Stimulated activated CD8-positive, alpha-beta memory T cell treated with anti-CD3 and anti-CD28 coated beads, Interleukin-4, amount 100 ng/mL, for 4 hours (primary cell): Measurements from ENCODE around the gene EML5.
"Not testable (repeated sequence)": the region's sequence is repeated elsewhere in the genome, so short reads cannot be mapped to it uniquely, and the experiment has no call there.

Experiments
- DNase-seq, 2 donors: peaks; one replicate each; pipeline ENCODE4 v3.0.0-alpha.2; 2020; ENCODE audit warnings: low read depth in 2 of 2, low spot score in 1 of 2

The EML5 gene

GRCh38 chr14:88792473-88793258, at the start of gene EML5:
TSS of gene EML5 (minus strand) at chr14:88792953. CDS start at chr14:88792503, 450 bp downstream.
- DNase-seq, result peak; percentile 42 to 62

DNA sequence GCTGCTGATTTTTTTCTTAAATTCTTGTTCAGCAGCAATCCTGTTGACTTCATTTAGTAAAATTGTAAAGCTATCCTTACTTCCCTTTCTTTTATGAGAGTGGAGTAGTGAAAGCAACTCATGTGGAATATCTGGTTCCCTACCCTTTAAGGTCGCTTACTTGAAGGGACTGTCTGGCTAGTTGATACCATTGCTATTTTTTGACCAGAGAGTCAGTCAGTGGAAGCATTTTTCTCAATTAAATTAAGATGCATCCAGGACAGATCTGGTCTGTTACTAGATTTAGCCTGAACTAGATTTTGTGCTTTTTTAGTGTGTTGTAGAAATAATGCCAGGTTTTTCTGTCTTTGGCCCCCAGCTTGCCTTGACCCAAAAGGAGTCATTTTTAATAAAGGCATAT, 49.7 kb upstream of the EML5 start:
- no peak for DNase-seq

- no peak for DNase-seq
Measured at GRCh38 chr14:88841741-88842140, 49.0 kb upstream of the EML5 start.

DNA sequence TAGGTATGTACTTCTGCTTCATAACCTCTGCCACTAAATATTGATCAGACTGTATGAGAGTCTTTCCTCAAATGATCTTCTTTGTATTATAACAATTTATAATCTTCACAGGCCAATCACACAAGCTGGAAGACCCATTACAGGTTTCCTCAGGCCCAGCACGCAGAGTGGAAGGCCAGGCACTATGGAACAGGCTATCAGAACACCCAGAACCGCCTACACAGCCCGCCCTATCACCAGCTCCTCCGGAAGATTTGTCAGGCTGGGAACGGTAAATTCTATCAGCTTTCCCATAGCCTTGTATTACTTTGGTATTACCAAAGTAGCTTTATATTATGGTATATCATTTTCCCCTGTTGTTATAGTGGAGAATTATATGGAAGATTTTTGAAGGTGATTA, 48.2 kb upstream of the EML5 start:
- no peak for DNase-seq

- DNase-seq, result no peak
Measured at GRCh38 chr14:88838015-88838414, 45.3 kb upstream of the EML5 start.

DNA sequence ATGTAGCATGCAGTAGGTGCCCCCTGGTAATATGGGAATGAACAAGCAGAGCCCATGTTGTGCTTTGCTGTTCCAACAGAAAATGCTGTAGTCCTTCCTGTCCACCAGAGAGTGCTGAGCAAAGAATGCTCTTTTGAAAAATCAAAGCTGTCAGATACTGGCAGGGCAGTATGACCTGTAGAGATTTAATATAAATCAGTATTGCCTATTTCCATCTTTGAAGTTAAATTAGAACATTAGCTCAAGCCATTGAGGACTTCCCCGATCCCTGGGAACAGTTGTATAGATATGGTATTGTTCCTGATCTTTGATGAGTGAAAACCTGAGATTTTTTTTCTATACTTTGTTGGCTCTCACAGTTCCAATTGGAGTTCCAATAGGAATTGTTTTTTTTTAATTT, 44.7 kb upstream of the EML5 start:
- DNase-seq, result no peak

DNA sequence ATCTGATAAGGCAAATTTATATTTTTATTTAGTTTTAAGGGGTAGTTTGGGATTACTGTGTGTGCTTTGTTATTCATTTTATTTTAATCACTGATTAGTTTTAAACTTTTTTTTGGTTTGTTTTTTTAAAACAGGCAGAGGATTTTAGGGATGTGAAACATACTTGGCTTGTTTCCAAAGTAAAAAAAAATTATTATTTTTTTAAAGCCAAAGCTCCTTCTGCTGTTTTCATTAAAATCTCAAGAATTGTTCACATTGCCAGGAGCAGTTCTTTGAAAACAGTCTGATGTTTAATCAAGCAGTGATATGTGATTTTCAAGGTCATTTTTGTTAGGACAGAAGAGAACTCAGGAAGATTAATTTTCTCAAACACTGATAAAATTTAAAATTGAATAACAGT, 42.9 kb upstream of the EML5 start:
- no peak for DNase-seq

- DNase-seq, result no peak
Measured at GRCh38 chr14:88834883-88835431, 42.2 kb upstream of the EML5 start.

DNA sequence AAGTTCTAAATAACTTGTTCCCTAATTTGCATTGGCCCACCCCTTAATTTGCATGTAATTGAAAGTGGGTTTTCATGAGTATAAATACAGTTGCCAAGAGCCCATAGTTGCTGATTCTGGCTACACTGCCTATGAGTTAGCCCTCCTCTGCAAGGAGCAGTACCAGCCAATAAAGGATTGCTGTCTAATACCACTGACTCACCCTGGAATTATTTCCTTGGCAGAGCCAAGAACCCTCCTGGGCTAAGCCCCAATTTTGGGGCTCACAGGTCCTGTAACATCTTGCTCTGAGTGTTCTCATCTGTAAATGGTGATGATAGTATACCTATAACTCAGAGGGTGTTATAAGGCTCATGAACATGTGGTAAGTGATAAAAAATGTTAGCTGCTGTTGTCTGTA, 38.5 kb upstream of the EML5 start:
- no peak for DNase-seq

DNA sequence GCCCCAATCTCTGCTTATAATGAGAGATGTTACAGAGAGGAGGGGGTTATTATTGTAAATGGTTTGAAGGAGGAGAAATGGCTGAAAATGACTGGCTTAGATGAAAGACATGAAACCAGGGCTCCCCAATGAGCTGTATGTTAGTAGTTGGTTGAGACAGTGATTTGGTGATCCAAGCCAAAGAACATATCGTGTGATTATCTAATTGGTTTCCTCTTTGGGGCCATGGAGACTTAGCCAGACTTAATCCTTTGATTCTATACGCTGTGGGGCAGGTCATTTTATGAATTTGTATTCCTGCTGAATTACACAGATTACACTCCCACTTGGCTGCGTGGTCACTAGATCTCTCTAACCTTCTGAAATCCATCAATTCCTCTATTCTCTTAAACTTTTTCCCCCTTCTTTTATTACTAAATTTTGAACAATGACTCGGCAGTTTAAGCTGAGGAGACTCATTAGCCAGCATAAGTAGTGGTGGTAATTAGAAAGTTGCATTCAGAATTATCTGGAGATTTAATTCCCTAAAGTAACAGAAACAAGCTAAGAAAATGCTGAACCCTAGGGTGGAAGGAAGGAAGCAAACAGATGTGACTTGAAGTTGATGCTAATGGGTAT, 37.0 kb upstream of the EML5 start:
- no peak for DNase-seq

DNA sequence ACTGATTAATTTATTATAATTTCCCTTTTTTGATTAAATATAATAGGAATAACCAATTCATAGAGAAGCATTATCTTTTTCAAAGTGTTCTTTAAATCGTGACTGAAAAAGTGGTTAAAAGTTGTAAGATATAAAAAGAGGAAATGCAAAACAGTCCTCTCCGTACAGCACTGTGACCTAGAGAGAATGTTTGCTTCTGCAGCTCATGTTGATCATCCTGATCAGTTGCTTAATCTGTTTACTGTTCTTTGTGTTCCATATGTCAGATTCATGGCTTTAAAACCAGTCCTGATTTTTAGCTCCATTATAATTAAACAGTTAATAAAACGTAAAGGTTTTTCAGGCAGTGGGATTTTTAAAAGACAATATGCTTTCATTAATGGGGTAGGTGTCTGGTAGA, 36.4 kb upstream of the EML5 start:
- no peak for DNase-seq

GRCh38 chr14:88825503-88825902, 32.8 kb upstream of the EML5 start:
- DNase-seq, result no peak

GRCh38 chr14:88825078-88825458, 32.3 kb upstream of the EML5 start:
- no peak for DNase-seq

DNA sequence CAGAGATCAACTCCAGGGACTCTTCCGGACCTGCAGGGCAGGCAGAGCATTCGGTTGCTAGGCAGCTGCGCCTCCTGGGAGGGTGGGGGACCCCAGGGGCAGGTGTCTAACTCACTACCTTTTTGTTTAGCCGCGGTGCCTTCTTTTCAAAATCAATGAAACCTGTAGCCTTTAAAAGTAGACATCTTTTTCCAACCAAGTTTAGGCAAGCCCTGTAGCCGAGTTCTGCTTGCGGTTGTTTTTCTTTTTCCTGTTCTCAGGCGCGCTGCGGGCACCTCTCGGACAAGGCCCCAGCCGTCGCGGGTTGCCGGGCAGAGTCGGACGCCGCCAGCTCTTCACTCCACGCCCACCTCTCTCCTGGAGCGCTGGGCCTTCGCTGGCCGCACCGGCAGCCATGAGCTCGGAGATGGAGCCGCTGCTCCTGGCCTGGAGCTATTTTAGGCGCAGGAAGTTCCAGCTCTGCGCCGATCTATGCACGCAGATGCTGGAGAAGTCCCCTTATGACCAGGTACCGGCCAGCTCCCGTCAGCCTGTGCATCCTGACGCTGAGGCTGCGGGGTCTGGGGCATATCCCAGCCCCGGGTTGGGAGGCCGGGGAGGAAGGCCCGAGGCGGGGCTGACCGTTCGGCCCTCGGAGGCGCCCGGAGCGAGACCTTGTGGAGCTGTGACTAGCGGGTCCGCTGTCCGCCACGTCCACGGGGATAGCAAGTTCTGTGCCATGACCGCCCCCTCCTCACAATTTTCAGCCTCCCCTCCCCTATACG, 31.7 kb upstream of the EML5 start, which contains the start of gene TTC8:
Gene TTC8, plus strand, starts transcription at position 338 of the 764 bp plus-strand sequence. Its CDS starts 57 bp downstream, at position 395.
- peak; percentile 61 to 64 for DNase-seq

- no peak for DNase-seq
Measured at GRCh38 chr14:88823968-88824313, 31.2 kb upstream of the EML5 start.

DNA sequence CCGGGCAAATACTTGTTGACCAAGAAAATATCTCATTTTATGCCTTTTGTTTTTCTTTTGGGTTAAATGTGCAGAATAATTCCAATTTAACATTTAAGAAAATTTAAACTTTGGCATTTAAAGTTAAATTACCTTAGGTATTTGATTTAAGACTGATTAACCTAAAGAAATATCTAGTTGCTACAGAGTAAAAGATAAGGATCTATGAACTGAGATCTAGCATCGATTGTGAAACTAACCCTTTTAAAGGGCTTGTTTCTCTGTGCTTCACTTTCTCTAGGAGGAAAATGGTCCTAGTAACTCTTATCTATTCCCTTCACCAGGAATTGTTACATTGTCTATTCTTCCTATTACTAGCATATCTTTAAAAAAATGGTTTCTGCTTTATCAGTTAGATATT, 29.1 kb upstream of the EML5 start:
- DNase-seq, result no peak

GRCh38 chr14:88821378-88821777, 28.6 kb upstream of the EML5 start:
- DNase-seq, result no peak

DNA sequence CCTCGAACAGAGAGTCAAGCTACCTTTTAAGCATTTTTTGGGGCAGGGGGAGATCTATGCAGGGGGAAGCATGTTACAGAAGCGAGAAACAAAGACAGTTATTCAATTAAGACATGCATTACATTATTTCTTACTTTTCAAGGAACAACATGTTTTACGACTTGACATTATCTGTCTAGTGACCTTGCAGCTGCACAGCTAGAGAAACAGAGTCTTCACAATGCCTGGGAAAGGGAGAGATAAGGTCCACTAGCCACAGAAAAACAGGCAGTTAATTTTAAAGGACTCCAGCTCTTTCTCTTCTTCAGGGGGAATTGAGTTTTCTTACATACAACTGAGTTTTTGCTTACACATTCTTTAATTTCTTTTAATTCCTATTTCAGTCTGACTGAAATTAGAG, 26.9 kb upstream of the EML5 start:
- DNase-seq, result not testable (repeated sequence)

GRCh38 chr14:88818018-88818417, 25.3 kb upstream of the EML5 start:
- no peak for DNase-seq

- DNase-seq, result no peak
Measured at GRCh38 chr14:88815980-88816379, 23.2 kb upstream of the EML5 start.

- DNase-seq, result no peak
Measured at GRCh38 chr14:88808359-88808758, 15.6 kb upstream of the EML5 start.

DNA sequence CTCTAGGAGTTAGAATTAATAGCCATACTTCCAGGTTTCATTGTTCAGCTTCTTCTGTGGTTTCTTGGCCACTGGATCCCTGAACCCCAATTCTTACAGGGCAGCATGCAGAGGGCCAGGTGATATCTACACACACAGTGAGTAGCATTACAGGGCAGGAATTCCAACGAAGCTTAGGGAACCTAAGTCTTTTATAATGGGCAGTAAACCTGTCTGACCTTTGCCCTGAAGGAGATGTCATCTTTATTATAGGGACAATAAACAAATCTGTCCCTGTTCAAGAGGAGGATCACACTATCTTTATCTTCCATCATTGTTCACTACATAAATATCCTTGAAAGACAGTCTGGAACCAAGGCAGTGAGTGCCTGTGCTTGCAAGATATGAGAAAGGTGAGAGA, 11.7 kb upstream of the EML5 start:
- DNase-seq, result no peak
